ENCODE results near the gene TTLL7. TPM values are rescaled to one million over a fixed set of nuclear protein-coding genes. Genes with fewer than 3 reads are reported as not detected.

The TTLL7 gene
- total RNA-seq, 6 donors from 2014 or later, result 7.5 to 44.3 (median 21.9) TPM

DNA sequence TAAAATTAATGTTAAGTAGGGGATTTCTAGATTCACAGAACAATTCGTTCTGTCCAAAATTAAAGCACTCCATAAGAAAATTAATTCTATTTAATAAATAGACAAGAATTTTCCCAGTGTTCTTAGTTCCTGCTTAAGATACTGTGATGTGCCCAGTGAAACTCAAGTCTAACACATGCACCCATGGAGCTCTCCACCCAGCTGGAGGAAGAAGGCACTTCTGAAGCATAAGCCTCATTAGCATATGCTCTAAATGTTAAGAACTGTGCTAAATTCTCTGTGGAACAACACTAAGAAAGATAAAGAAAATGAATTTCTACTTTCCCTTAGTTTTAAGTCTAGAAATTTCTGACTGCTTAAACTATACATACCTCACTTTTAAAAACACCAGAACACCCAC is 71.2 kb downstream of the TTLL7 start:
- no peaks in the 10 kb centered on the region for H3K36me3 ChIP-seq
- DNase-seq (no peak), ATAC-seq (ENCODE audit: low FRiP score in 2 of 2) (no peak)
- no peaks in the 10 kb centered on the region for H3K4me1 ChIP-seq
- no peak for TF ChIP-seq EP300 (IDR thresholded peaks at IDR 0.05)
- no peak for TF ChIP-seq POLR2AphosphoS5 (IDR thresholded peaks at IDR 0.05)
- TF ChIP-seq, protein P1, sequence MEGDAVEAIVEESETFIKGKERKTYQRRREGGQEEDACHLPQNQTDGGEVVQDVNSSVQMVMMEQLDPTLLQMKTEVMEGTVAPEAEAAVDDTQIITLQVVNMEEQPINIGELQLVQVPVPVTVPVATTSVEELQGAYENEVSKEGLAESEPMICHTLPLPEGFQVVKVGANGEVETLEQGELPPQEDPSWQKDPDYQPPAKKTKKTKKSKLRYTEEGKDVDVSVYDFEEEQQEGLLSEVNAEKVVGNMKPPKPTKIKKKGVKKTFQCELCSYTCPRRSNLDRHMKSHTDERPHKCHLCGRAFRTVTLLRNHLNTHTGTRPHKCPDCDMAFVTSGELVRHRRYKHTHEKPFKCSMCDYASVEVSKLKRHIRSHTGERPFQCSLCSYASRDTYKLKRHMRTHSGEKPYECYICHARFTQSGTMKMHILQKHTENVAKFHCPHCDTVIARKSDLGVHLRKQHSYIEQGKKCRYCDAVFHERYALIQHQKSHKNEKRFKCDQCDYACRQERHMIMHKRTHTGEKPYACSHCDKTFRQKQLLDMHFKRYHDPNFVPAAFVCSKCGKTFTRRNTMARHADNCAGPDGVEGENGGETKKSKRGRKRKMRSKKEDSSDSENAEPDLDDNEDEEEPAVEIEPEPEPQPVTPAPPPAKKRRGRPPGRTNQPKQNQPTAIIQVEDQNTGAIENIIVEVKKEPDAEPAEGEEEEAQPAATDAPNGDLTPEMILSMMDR (IDR thresholded peaks at IDR 0.05), result no peak
- TF ChIP-seq POLR2A (IDR thresholded peaks at IDR 0.05), result no peak
- H3K27ac ChIP-seq, result no peak overlapping the region
- H3K9me3 ChIP-seq, result no peaks in the 10 kb centered on the region
- no peaks in the 10 kb centered on the region for H3K27me3 ChIP-seq
- H3K4me3 ChIP-seq, result no peak overlapping the region
- 40 to 45% methylated on average over 1 of the region's 1 CpG for WGBS, 2 donors

DNA sequence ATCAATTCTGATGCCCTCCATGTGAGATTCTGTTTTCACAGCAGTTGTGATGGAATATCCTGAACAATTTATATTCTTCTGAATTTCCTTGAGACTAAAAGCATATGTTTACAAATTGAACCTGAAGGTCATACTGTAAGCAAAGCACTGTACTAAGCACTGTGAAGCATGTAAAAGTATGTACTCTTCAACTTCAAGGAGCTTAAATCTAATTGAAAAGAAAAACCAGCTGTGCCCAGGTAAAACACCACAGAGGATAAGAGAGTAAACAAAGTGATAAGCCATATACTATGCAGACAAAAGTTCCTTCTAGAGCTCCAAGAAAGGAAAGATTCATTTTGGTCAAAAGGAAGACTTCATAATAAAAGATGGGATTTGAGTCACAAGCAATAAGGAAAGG is 71.9 kb downstream of the TTLL7 start:
- TF ChIP-seq EP300 (IDR thresholded peaks at IDR 0.05), result no peak
- TF ChIP-seq, protein P1 (IDR thresholded peaks at IDR 0.05), result no peak
- no peak for TF ChIP-seq POLR2A (IDR thresholded peaks at IDR 0.05)
- no peak for TF ChIP-seq POLR2AphosphoS5 (IDR thresholded peaks at IDR 0.05)
- Histone ChIP-seq H3K27ac (no peak overlapping the region), H3K36me3 (no peaks in the 10 kb centered on the region), H3K4me1 (no peaks in the 10 kb centered on the region), H3K4me3 (no peak overlapping the region), H3K27me3 (no peaks in the 10 kb centered on the region), H3K9me3 (no peaks in the 10 kb centered on the region)
- ATAC-seq (ENCODE audit: low FRiP score in 2 of 2), result no peak
- DNase-seq, result no peak

DNA sequence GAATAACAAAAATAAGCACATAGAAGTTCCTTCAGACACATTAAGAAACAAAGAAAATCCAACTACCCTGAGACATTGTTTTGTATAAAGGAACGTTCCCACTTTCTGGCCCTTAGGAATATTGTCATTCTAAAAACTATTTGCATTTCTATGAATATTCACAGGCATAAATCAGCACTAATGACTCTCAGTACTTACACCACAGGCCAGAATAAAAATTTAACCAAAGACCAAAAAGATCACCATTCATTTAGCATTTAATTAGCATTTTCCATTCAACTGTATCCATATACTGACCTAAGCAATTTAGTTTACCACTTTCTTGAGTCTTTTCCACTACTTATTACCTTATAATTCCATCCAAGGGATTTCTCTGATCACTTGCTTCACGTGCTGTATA is 75.4 kb downstream of the TTLL7 start:
- no peaks in the 10 kb centered on the region for H3K27me3 ChIP-seq
- no peak overlapping the region for H3K4me3 ChIP-seq
- H3K4me1 ChIP-seq, result no peaks in the 10 kb centered on the region
- TF ChIP-seq, protein P1 (IDR thresholded peaks at IDR 0.05), result no peak
- TF ChIP-seq EP300 (IDR thresholded peaks at IDR 0.05) (no peak), POLR2A (IDR thresholded peaks at IDR 0.05) (no peak), POLR2AphosphoS5 (IDR thresholded peaks at IDR 0.05) (no peak)
- no peaks in the 10 kb centered on the region for H3K36me3 ChIP-seq
- 74 to 76% methylated on average over 2 of the region's 2 CpGs for WGBS, 2 donors
- H3K27ac ChIP-seq, result no peak overlapping the region
- ATAC-seq (ENCODE audit: low FRiP score in 2 of 2), result no peak
- H3K9me3 ChIP-seq, result no peaks in the 10 kb centered on the region
- DNase-seq, result no peak

DNA sequence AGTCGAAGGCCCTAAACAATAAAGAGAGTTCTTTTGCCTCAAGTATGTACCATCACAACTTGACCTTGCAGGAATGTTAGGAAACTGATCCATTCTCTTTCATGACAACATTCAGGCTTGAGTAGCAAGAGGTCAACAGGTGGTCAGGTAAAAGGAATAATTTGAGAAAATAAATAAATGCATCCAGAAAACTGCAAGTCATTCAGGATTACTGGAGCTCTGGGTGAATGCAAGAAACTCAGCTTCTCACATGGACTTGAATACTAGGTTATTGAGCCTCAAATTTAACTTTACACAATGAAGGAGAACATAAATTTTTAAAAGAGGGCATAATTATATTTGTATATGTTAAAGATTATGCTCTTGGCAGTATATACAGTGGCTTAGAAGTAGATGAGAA is 76.5 kb downstream of the TTLL7 start:
- no peak for ATAC-seq (ENCODE audit: low FRiP score in 2 of 2)
- no peak for DNase-seq
- Histone ChIP-seq H3K27me3 (no peaks in the 10 kb centered on the region), H3K4me3 (no peak overlapping the region), H3K27ac (no peak overlapping the region), H3K4me1 (no peaks in the 10 kb centered on the region), H3K9me3 (no peaks in the 10 kb centered on the region), H3K36me3 (no peaks in the 10 kb centered on the region)
- 0 to 71% methylated on average over 1 of the region's 1 CpG for WGBS, 2 donors
- TF ChIP-seq POLR2A (IDR thresholded peaks at IDR 0.05) (no peak), POLR2AphosphoS5 (IDR thresholded peaks at IDR 0.05) (no peak), EP300 (IDR thresholded peaks at IDR 0.05) (no peak)
- TF ChIP-seq, protein P1 (IDR thresholded peaks at IDR 0.05), result no peak

DNA sequence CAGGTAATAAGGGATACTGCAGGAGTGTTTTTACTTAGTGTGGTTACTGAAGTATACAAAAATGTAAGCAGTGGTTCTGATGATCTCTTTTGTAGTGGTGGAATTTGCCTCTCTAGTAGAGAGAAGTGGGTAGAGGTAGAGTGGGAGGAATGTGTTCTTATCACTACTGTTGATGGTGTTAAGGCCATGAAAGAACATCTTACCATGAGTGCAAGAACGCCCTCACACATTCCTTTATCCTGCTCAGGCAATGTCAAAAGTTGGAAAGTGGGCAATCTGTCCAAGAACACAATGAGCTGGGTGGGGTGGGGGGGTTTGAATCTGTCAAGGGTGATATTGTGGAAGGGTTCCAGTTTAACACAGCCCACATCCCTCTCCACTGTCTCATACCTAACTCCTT is 78.6 kb downstream of the TTLL7 start:
- H3K4me3 ChIP-seq, result no peak overlapping the region
- H3K36me3 ChIP-seq, result no peaks in the 10 kb centered on the region
- DNase-seq (no peak), ATAC-seq (ENCODE audit: low FRiP score in 2 of 2) (peak in 1 of 2 donors; percentile 73)
- WGBS, 2 donors, result 55 to 79% methylated on average over 1 of the region's 1 CpG
- no peaks in the 10 kb centered on the region for H3K4me1 ChIP-seq
- no peak overlapping the region for H3K27ac ChIP-seq
- H3K9me3 ChIP-seq, result no peaks in the 10 kb centered on the region
- TF ChIP-seq EP300 (IDR thresholded peaks at IDR 0.05) (no peak), POLR2A (IDR thresholded peaks at IDR 0.05) (no peak)
- H3K27me3 ChIP-seq, result no peaks in the 10 kb centered on the region
